Measurements from ENCODE around the gene ZNF778. TPM values are rescaled to one million over a fixed set of nuclear protein-coding genes. Genes with fewer than 3 reads are reported as not detected.

The ZNF778 gene
- total and polyA plus RNA-seq, 2 of the 8 experiments (the other 6 are each of a cell fraction or from before 2014, with no cell fraction given), result 9.5 to 21.9 TPM

DNA sequence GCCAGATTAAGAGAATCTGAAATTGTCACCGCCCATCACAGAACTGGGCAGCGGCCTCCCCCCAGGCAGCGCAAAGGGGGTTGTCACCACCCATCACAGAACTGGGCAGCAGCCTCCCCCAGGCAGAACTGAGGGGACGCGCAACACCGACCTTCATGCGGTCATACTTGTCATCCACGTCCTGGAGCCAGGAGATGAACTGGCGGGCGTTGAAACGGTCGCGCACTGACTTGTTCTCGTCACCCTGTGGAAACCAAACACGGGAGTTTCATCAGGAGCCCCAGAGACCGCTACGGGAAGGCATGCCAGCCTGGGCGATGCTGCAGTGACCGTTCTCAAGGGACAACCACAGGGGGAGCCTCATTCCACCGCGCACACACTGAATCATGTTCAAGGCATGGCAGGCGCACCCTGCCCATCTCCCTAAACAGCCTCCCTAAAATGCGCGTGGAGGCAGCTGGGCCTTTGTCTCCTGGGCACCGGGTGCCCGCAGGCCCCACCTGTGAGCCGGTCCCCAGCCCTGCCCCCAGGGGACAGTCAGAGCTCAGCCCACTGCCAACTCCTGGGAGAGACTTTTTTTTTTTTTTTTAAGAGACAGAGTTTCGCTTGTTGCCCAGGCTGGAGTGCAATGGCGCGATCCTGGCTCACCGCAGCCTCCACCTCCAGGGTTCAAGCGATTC, 53.3 kb downstream of the ZNF778 start:
- H2AFZ ChIP-seq (ENCODE audit: low read length), result no peak overlapping the region
- H3K4me2 ChIP-seq (ENCODE audit: insufficient read depth in 1 of 2, low read depth in 2 of 2, low read length in 2 of 2), result no peak overlapping the region
- no peak overlapping the region for H3K14ac ChIP-seq (ENCODE audit: insufficient read length)
- no peak overlapping the region for H3K18ac ChIP-seq (ENCODE audit: extremely low read depth, low read length)
- ChIA-PET POLR2A (ENCODE audit: partially characterized antibody) (interaction anchor here (0.7 to 1.2 kb wide), 3 partner anchors 11 to 44 kb away, joined by 3 to 4 read pairs (median 3); no protein-coding TSS in a partner anchor), CTCF (ENCODE audit: partially characterized antibody) (interaction anchor here (0.6 to 3.4 kb wide), 4 partner anchors 10 to 779 kb away, joined by 3 to 15 read pairs (median 6); no protein-coding TSS in a partner anchor)
- no peaks in the 10 kb centered on the region; the same call in none of the 2 replicates for H3K79me1 ChIP-seq (ENCODE audit: low read depth, low read length)
- H3K79me2 ChIP-seq (ENCODE audit: control insufficient read depth in 1 of 2, insufficient read depth in 2 of 2, low read length in 2 of 2), result peaks cover 0 to 5% of the 10 kb centered on the region in 2 experiments; a peak in 1 of 4 replicates
- no peak overlapping the region for H3K4me3 ChIP-seq (ENCODE audit: extremely low read depth in 1 of 4, insufficient read depth in 2 of 4, low read depth in 3 of 4, low read length in 4 of 4)
- no peaks in the 10 kb centered on the region for H3K23me2 ChIP-seq (ENCODE audit: low read depth, low read length)
- TF ChIP-seq POLR2AphosphoS5 (IDR thresholded peaks at IDR 0.05; ENCODE audit: low read depth, low read length) (peak; percentile 29; the same call in 1 of the 2 replicates), CTBP2 (IDR thresholded peaks at IDR 0.05; ENCODE audit: borderline replicate concordance, insufficient read depth, insufficient read length, low read length) (no peak)
- no peak overlapping the region for H3K4ac ChIP-seq (replicated peaks; ENCODE audit: insufficient read length, low read depth, low read length)
- H2BK15ac ChIP-seq (ENCODE audit: low read length), result no peak overlapping the region
- no peak overlapping the region for H3K56ac ChIP-seq (replicated peaks; ENCODE audit: insufficient read length, low read depth, low read length)
- WGBS, 2 experiments (ENCODE audit: extremely low coverage in 1 of 2, insufficient coverage in 1 of 2, insufficient read length in 1 of 2, insufficient replicate concordance in 2 of 2, low coverage in 1 of 2, low lambda C conversion rate in 2 of 2, missing lambda C conversion rate in 1 of 2), result 95% methylated on average over 27 of the region's 32 CpGs; no CpG with 5 or more reads in 1 of the 2 experiments
- no peak overlapping the region for H4K8ac ChIP-seq (ENCODE audit: extremely low read depth, insufficient read depth, low read length)
- no peak overlapping the region for H2AK5ac ChIP-seq (ENCODE audit: low read depth, low read length)
- H2BK12ac ChIP-seq (ENCODE audit: low read depth, low read length), result no peak overlapping the region
- no peak overlapping the region for H3K23ac ChIP-seq (ENCODE audit: insufficient read length)
- no peak overlapping the region for H4K91ac ChIP-seq (replicated peaks; ENCODE audit: insufficient read length, low read length)
- no peak overlapping the region for H4K5ac ChIP-seq (ENCODE audit: insufficient read length, low read depth, low read length)
- DNase-seq (ENCODE audit: low read depth in 1 of 2, low spot score in 2 of 2) (no peak), FAIRE-seq (no peak)
- H4K20me1 ChIP-seq (replicated peaks in 1 of 2; ENCODE audit: control insufficient read depth in 1 of 2, insufficient read depth in 2 of 2, low read length in 2 of 2), result peaks cover 7 to 14% of the 10 kb centered on the region in 2 experiments
- H3K9me3 ChIP-seq (ENCODE audit: insufficient read depth in 2 of 2, low read depth in 1 of 2, low read length in 1 of 2), result no peaks in the 10 kb centered on the region
- H2BK120ac ChIP-seq (replicated peaks; ENCODE audit: low read depth, low read length), result no peak overlapping the region
- no peak overlapping the region for H3K9ac ChIP-seq (replicated peaks in 1 of 4; ENCODE audit: extremely low read depth in 1 of 4, low read depth in 3 of 4, low read length in 3 of 4)
- peaks cover 10 to 68% (median 38%) of the 10 kb centered on the region in 4 experiments for H3K36me3 ChIP-seq (ENCODE audit: control insufficient read depth in 2 of 4, insufficient read depth in 4 of 4, low read length in 3 of 4)
- no peak overlapping the region for H3K27ac ChIP-seq (ENCODE audit: low read depth, low read length)
- no peaks in the 10 kb centered on the region for H3K27me3 ChIP-seq (replicated peaks in 1 of 4; ENCODE audit: control insufficient read depth in 3 of 4, extremely low read depth in 1 of 4, insufficient read depth in 3 of 4, low read length in 3 of 4)
- no peak overlapping the region for H2BK5ac ChIP-seq (ENCODE audit: low read depth, low read length)
- no peaks in the 10 kb centered on the region for H3K4me1 ChIP-seq (replicated peaks in 1 of 4; ENCODE audit: control insufficient read depth in 3 of 4, insufficient read depth in 4 of 4, low read length in 3 of 4)
- H2BK20ac ChIP-seq (ENCODE audit: low read length), result no peak overlapping the region
